Measurements from ENCODE around the gene TRIM75. TPM values are rescaled to one million over a fixed set of nuclear protein-coding genes. Genes with fewer than 3 reads are reported as not detected.
"Not testable (repeated sequence)": the region's sequence is repeated elsewhere in the genome, so short reads cannot be mapped to it uniquely, and the experiment has no call there.

Gene TRIM75
- total RNA-seq, 4 donors from 2014 or later, result not detected

GRCh38 chr4:165016971-165017370 is 36.7 kb upstream of the TRIM75 start:
- DNase-seq (ENCODE audit: extremely low spot score), result no peak
- Histone ChIP-seq H3K36me3 (no peaks in the 10 kb centered on the region), H3K4me1 (no peaks in the 10 kb centered on the region), H3K4me3 (no peak overlapping the region), H3K27me3 (no peaks in the 10 kb centered on the region), H3K9me3 (no peaks in the 10 kb centered on the region), H3K27ac (replicated peaks in 1 of 4) (no peak overlapping the region)
- intact Hi-C loops (cut with DNase I), result no loop called here
- TF ChIP-seq EP300 (IDR thresholded peaks at IDR 0.05) (no peak), POLR2A (IDR thresholded peaks at IDR 0.05; ENCODE audit: low read depth) (no peak), CTCF (IDR thresholded peaks at IDR 0.05) (no peak), POLR2AphosphoS5 (IDR thresholded peaks at IDR 0.05) (no peak)
- 51% methylated on average over 5 of the region's 5 CpGs for WGBS

- DNase-seq (ENCODE audit: extremely low spot score); H3K27me3 ChIP-seq; H3K4me1 ChIP-seq; H3K4me3 ChIP-seq; H3K27ac ChIP-seq (replicated peaks in 1 of 4); H3K9me3 ChIP-seq; H3K36me3 ChIP-seq; intact Hi-C loops (cut with DNase I): not testable (repeated sequence)
- no CpG with 5 or more reads among the region's 30 CpGs for WGBS
These were observed 33.7 kb upstream of the TRIM75 start for GRCh38 chr4:165019995-165020394.

GRCh38 chr4:165025782-165026181 is 27.9 kb upstream of the TRIM75 start:
- H3K4me1 ChIP-seq; intact Hi-C loops (cut with DNase I): not testable (repeated sequence)
- WGBS, result 93% methylated on average over 8 of the region's 8 CpGs

GRCh38 chr4:165027762-165028402 is 25.8 kb upstream of the TRIM75 start:
- no peak overlapping the region for H3K27ac ChIP-seq (replicated peaks in 1 of 4)
- H3K9me3 ChIP-seq, result no peaks in the 10 kb centered on the region
- no peak for DNase-seq (ENCODE audit: extremely low spot score)
- intact Hi-C loops (cut with DNase I), result no loop called here
- TF ChIP-seq POLR2AphosphoS5 (IDR thresholded peaks at IDR 0.05), result no peak
- no peak for TF ChIP-seq POLR2A (IDR thresholded peaks at IDR 0.05; ENCODE audit: low read depth)
- TF ChIP-seq EP300 (IDR thresholded peaks at IDR 0.05), result no peak
- TF ChIP-seq CTCF (IDR thresholded peaks at IDR 0.05), result no peak
- WGBS, result 83% methylated on average over 7 of the region's 7 CpGs
- H3K4me3 ChIP-seq, result no peak overlapping the region
- no peaks in the 10 kb centered on the region for H3K27me3 ChIP-seq
- H3K36me3 ChIP-seq, result no peaks in the 10 kb centered on the region
- H3K4me1 ChIP-seq, result no peaks in the 10 kb centered on the region

More at GRCh38 chr4:165025782-165026181, 27.9 kb upstream of the TRIM75 start:
- not testable (repeated sequence) for H3K27me3 ChIP-seq; H3K9me3 ChIP-seq; H3K4me3 ChIP-seq; H3K36me3 ChIP-seq; H3K27ac ChIP-seq (replicated peaks in 1 of 4); DNase-seq (ENCODE audit: extremely low spot score)

- H3K36me3 ChIP-seq, result no peaks in the 10 kb centered on the region
- no peak for DNase-seq (ENCODE audit: extremely low spot score)
- H3K27me3 ChIP-seq, result no peaks in the 10 kb centered on the region
- H3K27ac ChIP-seq (replicated peaks in 1 of 4), result no peak within 1 kb of the TSS
- H3K4me1 ChIP-seq, result no peaks in the 10 kb centered on the region
- 93% methylated on average over 40 of the region's 41 CpGs for WGBS
- TF ChIP-seq POLR2A (IDR thresholded peaks at IDR 0.05; ENCODE audit: low read depth) (no peak), CTCF (IDR thresholded peaks at IDR 0.05) (no peak), POLR2AphosphoS5 (IDR thresholded peaks at IDR 0.05) (no peak), EP300 (IDR thresholded peaks at IDR 0.05) (no peak)
- H3K9me3 ChIP-seq, result no peaks in the 10 kb centered on the region
- intact Hi-C loops (cut with DNase I), result no loop called here
- H3K4me3 ChIP-seq, result no peak within 1 kb of the TSS
These were observed 22.0 kb upstream of the TRIM75 start, which contains the start of gene TRIM60 for GRCh38 chr4:165031436-165032211. TSS of gene TRIM60 (plus strand) at chr4:165031999. CDS start at chr4:165040073, 8,074 bp downstream.
